Measurements from ENCODE around the gene LARP4.
"Not testable (repeated sequence)": the region's sequence is repeated elsewhere in the genome, so short reads cannot be mapped to it uniquely, and the experiment has no call there.

LARP4 gene

GRCh38 chr12:50401500-50402081, 906 bp downstream of the LARP4 start:
- no peak for DNase-seq (ENCODE audit: low read depth, low spot score)

- DNase-seq (ENCODE audit: low read depth, low spot score) = no peak
Measured at GRCh38 chr12:50402264-50403000, 1.7 kb downstream of the LARP4 start.

GRCh38 chr12:50403001-50403440, 2.3 kb downstream of the LARP4 start:
- no peak for DNase-seq (ENCODE audit: low read depth, low spot score)

- DNase-seq (ENCODE audit: low read depth, low spot score) = no peak
Measured at GRCh38 chr12:50404307-50404706, 3.6 kb downstream of the LARP4 start.

GRCh38 chr12:50411051-50411660, 10.5 kb downstream of the LARP4 start:
- DNase-seq (ENCODE audit: low read depth, low spot score) = no peak

GRCh38 chr12:50415899-50416479, 15.3 kb downstream of the LARP4 start:
- no peak for DNase-seq (ENCODE audit: low read depth, low spot score)

DNA sequence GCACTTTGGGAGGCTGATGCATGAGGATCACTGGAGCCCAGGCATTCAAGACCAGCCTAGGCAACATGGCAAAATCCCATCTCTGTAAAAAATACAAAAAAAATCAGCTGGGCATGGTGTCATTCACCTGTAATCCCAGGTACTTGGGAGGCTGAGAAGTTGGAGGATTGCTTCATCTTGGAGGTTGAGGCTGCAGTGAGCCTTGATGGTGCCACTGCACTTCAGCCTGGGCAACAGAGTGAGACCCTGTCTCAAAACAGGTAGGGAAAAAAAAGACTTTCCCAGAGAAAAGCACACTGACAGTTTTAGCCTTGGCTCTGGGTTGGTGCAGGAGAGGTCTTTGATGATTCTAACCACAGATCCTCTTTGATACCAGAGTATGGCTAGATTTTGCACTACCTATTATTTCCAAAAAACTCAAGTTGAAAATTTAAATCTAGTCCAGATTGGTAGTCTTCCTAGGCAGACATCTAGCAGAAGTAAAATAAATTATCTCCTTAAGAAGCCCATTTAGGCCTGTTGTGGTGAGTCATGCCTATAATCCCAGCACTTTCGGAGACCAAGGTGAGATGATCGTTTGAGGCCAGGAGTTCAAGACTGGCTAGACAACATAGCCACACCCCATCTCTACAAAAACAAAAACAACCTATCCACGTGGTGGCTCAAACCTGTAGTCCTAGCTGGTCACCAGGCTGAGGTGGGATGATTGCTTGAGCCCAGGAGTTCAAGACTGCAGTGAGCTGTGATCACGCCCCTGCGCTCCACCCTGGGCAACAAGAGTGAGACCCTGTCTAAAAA, 18.6 kb downstream of the LARP4 start:
- DNase-seq (ENCODE audit: low read depth, low spot score) = no peak

- DNase-seq (ENCODE audit: low read depth, low spot score) = not testable (repeated sequence)
Measured at GRCh38 chr12:50422855-50423254, 22.2 kb downstream of the LARP4 start.

GRCh38 chr12:50423342-50423741, 22.7 kb downstream of the LARP4 start:
- not testable (repeated sequence) for DNase-seq (ENCODE audit: low read depth, low spot score)

GRCh38 chr12:50425589-50426258, 25.0 kb downstream of the LARP4 start:
- DNase-seq (ENCODE audit: low read depth, low spot score) = no peak

- DNase-seq (ENCODE audit: low read depth, low spot score) = not testable (repeated sequence)
Measured at GRCh38 chr12:50431656-50432055, 31.0 kb downstream of the LARP4 start.

DNA sequence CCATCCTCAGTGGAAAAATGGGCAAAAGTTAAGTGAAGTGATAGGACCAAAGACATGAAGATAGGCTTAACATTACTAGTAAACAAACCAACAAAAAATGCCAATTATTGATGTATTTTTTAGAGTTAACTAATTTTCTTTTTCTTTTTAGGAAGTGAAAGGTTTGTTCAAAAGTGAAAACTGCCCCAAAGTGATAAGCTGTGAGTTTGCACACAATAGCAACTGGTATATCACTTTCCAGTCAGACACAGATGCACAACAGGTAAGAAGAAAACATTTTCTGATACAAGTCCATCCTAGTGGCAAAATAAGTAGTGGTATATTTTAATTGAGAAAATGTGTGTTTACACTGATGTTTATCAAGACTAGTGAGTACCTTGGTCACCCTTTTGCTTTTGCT, 39.6 kb downstream of the LARP4 start:
- DNase-seq (ENCODE audit: low read depth, low spot score) = no peak

DNA sequence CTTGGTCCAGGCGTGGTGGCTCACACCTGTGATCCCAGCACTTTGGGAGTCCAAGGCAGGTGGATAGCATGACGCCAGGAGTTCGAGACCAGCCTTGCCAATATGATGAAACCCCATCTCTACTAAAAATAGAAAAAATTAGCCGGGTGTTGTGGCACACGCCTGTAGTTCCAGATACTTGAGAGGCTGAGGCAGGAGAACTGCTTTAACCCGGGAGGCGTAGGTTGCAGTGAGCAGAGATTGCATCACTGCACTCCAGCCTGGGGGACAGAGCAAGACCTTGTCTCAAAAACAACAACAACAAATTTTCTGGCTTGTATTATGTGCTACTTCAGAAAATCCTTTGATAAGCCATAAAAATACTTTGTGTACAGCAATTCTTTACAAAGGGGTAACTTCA, 41.1 kb downstream of the LARP4 start:
- no peak for DNase-seq (ENCODE audit: low read depth, low spot score)

DNA sequence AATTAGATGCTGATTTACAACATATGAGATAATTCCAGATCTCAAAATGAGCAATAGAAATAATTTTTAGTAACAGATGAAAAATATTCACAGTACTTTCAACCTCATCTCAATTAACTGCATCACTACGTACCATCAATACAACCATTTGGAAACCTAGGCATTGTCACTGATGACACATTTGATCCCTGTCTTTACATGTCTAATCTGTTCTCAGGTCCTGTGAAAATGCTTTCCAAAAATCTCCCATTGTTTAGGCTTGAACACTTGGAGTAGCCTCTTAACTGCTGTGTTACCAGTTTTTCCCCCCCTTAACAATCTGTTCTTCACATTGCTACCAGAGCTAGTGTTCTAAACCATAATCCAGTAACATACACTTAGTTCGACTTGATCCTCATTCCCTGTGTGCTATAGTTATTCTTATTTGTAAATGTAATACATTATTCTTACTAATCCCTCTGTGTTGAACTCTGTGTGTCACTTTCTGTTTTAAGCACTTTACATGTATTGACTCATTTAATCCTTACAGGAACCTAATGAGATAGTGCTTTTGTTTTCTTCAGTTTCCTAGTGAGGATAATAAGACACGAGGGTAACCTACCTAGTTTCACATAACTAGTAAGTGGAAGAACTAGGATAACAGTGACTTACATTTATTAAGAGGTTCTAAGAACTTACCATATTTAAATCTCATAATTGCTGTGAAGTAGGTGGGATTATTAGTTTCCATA, 41.7 kb downstream of the LARP4 start:
- DNase-seq (ENCODE audit: low read depth, low spot score) = no peak

DNA sequence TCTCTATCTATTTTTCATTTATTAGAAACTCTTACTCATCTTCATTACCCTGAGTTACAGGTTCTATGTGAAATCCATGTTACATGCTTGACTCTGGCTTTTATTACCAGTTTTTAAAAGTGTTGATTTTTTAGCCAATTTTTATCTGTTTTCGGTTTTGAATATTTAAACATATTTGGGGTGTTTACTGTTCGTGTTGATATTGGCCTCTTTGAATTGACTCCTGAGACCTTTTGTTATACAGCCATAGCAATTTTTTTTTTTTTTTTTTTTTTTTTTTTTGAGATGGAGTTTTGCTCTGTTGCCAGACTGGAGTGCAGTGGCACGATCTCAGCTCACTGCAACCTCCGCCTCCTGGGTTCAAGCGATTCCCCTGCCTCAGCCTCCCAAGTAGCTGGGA, 49.0 kb downstream of the LARP4 start:
- not testable (repeated sequence) for DNase-seq (ENCODE audit: low read depth, low spot score)

DNA sequence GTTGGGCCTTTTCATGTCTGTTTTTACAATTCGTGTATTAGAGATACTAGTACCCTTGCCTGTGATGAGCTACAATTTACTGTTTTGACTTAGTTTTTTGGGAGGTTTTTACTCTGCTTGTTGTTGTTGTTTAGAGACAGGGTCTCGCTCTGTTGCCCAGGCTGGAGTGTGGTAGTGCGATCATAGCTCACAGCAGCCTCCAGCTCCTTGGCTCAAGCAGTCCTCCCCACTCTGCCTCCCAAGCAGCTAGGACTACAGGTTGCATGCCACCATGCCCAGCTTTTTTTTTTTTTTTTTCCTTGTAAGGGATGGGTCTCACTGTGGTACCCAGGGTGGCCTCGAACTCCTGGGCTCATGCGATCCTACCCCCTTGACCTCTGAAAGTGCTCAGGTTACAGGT, 52.1 kb downstream of the LARP4 start:
- no peak for DNase-seq (ENCODE audit: low read depth, low spot score)

- DNase-seq (ENCODE audit: low read depth, low spot score) = no peak
Measured at GRCh38 chr12:50453872-50454271, 53.2 kb downstream of the LARP4 start.

DNA sequence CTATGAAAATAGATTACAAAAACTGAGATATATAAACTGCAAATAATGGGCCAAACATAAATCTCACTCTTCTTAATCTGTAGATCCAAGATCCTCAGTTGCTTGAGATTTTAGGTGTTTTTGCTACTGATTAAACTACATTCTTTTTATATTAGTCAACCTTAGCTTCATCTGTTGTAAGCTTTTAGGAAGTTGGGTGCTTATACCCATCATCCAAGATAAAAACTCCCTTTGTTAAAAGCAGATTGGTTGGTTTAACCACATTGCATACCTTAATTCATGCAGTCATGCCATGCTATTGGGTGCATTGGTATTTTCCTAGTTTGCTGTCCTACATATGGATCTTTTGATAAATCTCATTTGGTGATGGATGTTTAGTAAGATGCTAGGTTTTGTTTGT, 57.9 kb downstream of the LARP4 start:
- no peak for DNase-seq (ENCODE audit: low read depth, low spot score)

GRCh38 chr12:50467439-50467838, 66.8 kb downstream of the LARP4 start:
- no peak for DNase-seq (ENCODE audit: low read depth, low spot score)

GRCh38 chr12:50477241-50477832, 76.7 kb downstream of the LARP4 start:
- DNase-seq (ENCODE audit: low read depth, low spot score) = no peak

All from activated CD4-positive, CD25-positive, alpha-beta regulatory T cell treated with anti-CD3 and anti-CD28 coated beads, Interleukin-2, amount 50 U/mL, for 16 hours (primary cell).